GM23248 (cell line): ENCODE data around the gene HEPHL1. TPM values are rescaled to one million over a fixed set of nuclear protein-coding genes. Genes with fewer than 3 reads are reported as not detected.

Experiments used
- DNase-seq: peaks from one replicate; pipeline ENCODE4 v3.0.0-alpha.2; 2015
- H2AFZ ChIP-seq: fragments of 200-600 bp; sonication (generic); 2 replicates; pipeline ENCODE4 v1.6.1; 2016; ENCODE audit warnings: antibody characterized with exemption
- H3F3A ChIP-seq: fragments of 200-600 bp; sonication (generic); 2 replicates; pipeline ENCODE4 v1.6.1; 2016; ENCODE audit warnings: mild to moderate bottlenecking, antibody characterized with exemption, mixed run types; ENCODE audit not compliant: insufficient read depth
- H3K27ac ChIP-seq: fragments of 200-600 bp; sonication (generic); 2 replicates; pipeline ENCODE4 v1.5.1; 2016; ENCODE audit warnings: mild to moderate bottlenecking
- H3K27me3 ChIP-seq: fragments of 200-600 bp; sonication (generic); replicated peaks from 2 replicates; pipeline ENCODE4 v1.6.1; 2016; ENCODE audit warnings: mild to moderate bottlenecking; ENCODE audit not compliant: insufficient read depth
- H3K36me3 ChIP-seq: fragments of 200-600 bp; sonication (generic); 2 replicates; pipeline ENCODE4 v1.6.1; 2016; ENCODE audit warnings: low read depth, mild to moderate bottlenecking
- H3K4me1 ChIP-seq: fragments of 200-600 bp; sonication (generic); 2 replicates; pipeline ENCODE4 v1.6.1; 2016; ENCODE audit warnings: mild to moderate bottlenecking; ENCODE audit not compliant: insufficient read depth
- H3K4me2 ChIP-seq: fragments of 200-600 bp; sonication (generic); one replicate; pipeline ENCODE4 v1.6.1; 2016; ENCODE audit warnings: mild to moderate bottlenecking; ENCODE audit not compliant: unreplicated experiment
- H3K4me3 ChIP-seq: fragments of 200-600 bp; sonication (generic); 2 replicates; pipeline ENCODE4 v1.5.1; 2016; ENCODE audit warnings: mild to moderate bottlenecking
- H3K79me2 ChIP-seq: fragments of 200-600 bp; sonication (generic); 2 replicates; pipeline ENCODE4 v1.6.1; 2016; ENCODE audit warnings: mild to moderate bottlenecking; ENCODE audit not compliant: insufficient read depth
- H3K9ac ChIP-seq: fragments of 200-600 bp; sonication (generic); 2 replicates; pipeline ENCODE4 v1.6.1; 2016; ENCODE audit warnings: mild to moderate bottlenecking
- H3K9me2 ChIP-seq: fragments of 200-600 bp; sonication (generic); 2 replicates; pipeline ENCODE4 v1.6.1; 2016; ENCODE audit warnings: mixed run types, mild to moderate bottlenecking, moderate library complexity; ENCODE audit not compliant: insufficient read depth
- H3K9me3 ChIP-seq: fragments of 200-600 bp; sonication (generic); one replicate; pipeline ENCODE4 v1.6.1; 2017; ENCODE audit warnings: low read depth
- H4K20me1 ChIP-seq: fragments of 200-600 bp; sonication (generic); 2 replicates; pipeline ENCODE4 v1.6.0; 2016; ENCODE audit not compliant: insufficient read depth
- EZH2 ChIP-seq: fragments of 200-600 bp; sonication (generic); IDR thresholded peaks from 2 replicates; pipeline ENCODE4 v1.6.1; 2018; ENCODE audit warnings: antibody characterized with exemption, mild to moderate bottlenecking; ENCODE audit not compliant: insufficient read depth, poor library complexity, severe bottlenecking
- EZH2phosphoT487 ChIP-seq: fragments of 200-600 bp; sonication (generic); IDR thresholded peaks from 2 replicates; pipeline ENCODE4 v1.6.1; 2018; ENCODE audit warnings: antibody characterized with exemption, moderate library complexity, mild to moderate bottlenecking, low read depth; ENCODE audit not compliant: insufficient read depth
- WGBS, 2 experiments: methylation state at CpG; one replicate each; pipeline ENCODE4 v1.1.6; 2015 to 2017; ENCODE audit warnings: low lambda C conversion rate in 2 of 2, low coverage in 1 of 2; ENCODE audit errors: missing lambda C conversion rate in 2 of 2; 5-methylcytosine and 5-hydroxymethylcytosine counted together
- in situ Hi-C: fragments of 300-500 bp; cut with MboI; formaldehyde crosslinking; loops from 2 replicates; pipeline ENCODE4 v1.15.0; 2020
- polyA plus RNA-seq: library from polyadenylated mRNA; unstranded; fragments of >200 nt; fragmentation: Nextera tagmentation; extraction: Ambion mirVana; gene quantifications from 2 replicates; pipeline ENCODE4 v1.2.1, GENCODE V29; 2016
- total RNA-seq: library from RNA; depleted of rRNA; stranded (reverse); fragments of >200 nt; shearing (Covaris generic); gene quantifications from 2 replicates; pipeline ENCODE4 v1.2.3, GENCODE V29; 2014

The HEPHL1 gene
- total and polyA plus RNA-seq, 2 experiments from 2014 or later = not detected

DNA sequence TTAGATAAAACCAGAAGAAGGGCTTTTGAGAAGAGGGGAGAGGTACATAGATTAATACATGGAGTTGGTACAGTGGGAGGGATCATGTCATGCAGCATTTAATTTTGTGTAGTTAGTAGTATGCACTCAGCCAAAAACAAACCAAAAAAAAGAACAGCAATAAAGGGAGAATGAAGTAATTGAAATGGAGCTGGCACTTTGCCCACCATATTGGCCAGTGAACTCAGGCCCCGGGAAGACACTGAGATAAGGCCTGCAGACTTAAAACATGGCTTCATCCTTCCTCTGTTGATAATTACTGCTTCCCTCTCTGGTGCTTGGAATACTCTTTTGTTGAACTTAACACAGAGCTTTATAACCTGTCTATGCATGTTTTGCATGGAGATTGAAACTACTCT lies 110.6 kb downstream of the HEPHL1 start:
- peaks cover 57% of the 10 kb centered on the region for H3F3A ChIP-seq
- H3K79me2 ChIP-seq = peaks cover 60% of the 10 kb centered on the region
- H3K4me1 ChIP-seq = peaks cover 62% of the 10 kb centered on the region
- TF ChIP-seq EZH2phosphoT487 (no peak), EZH2 (no peak)
- peak overlapping the region; percentile 74 for H3K4me2 ChIP-seq
- no peak overlapping the region for H2AFZ ChIP-seq
- H4K20me1 ChIP-seq = no peaks in the 10 kb centered on the region
- H3K27me3 ChIP-seq = no peaks in the 10 kb centered on the region
- peak; percentile 43 for DNase-seq
- H3K27ac ChIP-seq = peak overlapping the region; percentile 96
- WGBS, 2 experiments = 0 to 4% methylated on average over 1 of the region's 1 CpG
- H3K9me3 ChIP-seq = no peaks in the 10 kb centered on the region
- H3K9me2 ChIP-seq = no peaks in the 10 kb centered on the region
- in situ Hi-C loops = no loop called here
- H3K4me3 ChIP-seq = peak overlapping the region; percentile 88
- H3K9ac ChIP-seq = peak overlapping the region; percentile 63; the same call in 1 of the 2 replicates
- H3K36me3 ChIP-seq = no peaks in the 10 kb centered on the region

DNA sequence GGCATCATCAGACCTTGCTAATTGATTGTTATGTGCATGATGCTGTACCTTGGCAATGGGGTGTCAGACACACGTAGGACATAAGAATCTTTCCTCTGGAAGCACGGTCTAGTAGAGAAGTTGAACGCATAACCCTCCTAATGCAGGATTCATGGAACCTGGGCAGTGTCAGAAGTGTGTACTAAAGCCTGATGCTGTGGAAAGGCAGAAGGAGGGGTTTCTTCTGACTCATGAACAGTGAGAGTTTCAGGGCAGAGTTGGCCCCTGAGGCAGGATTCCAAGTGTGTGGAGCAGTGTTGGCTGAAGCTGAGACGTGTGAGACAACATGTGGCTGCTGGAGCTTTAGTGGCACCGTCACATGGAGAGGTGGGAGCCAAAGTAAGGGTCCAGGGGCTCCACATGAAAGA lies 111.0 kb downstream of the HEPHL1 start:
- in situ Hi-C loops = no loop called here

DNA sequence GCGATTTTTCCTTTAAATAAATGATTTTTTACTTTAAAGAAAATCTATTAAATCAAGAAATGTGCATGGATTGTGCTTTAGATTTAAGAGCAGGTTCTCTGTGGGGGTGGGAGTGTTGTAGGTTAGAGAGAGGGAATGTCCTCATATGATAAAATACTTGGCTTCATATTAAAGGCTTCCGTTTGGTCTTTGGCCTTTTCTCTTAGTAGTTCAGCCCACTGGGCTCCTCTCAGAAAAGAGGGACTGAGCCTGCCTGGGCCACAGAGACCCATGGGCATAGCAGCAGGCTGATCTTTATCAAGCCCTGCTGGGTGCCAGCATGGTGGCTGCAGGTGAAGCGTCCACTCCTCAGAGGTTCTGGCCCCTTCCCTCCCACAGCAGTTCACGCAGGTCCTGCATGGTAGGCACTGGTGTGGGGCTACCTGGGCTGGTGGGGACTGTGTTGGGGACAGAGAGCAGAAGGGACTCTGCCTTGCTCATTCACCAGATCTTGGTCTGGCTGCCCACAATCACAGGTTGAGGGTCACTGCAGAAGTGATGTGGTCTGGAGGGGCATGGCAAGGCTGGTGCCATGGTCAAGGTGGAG lies 111.8 kb downstream of the HEPHL1 start:
- DNase-seq = no peak
- Histone ChIP-seq H3K4me1 (peaks cover 65% of the 10 kb centered on the region), H3K9me2 (no peaks in the 10 kb centered on the region), H3K4me3 (no peak overlapping the region), H3F3A (peaks cover 61% of the 10 kb centered on the region), H3K9ac (peak overlapping the region; percentile 51; the same call in 1 of the 2 replicates), H3K9me3 (no peaks in the 10 kb centered on the region), H3K27me3 (no peaks in the 10 kb centered on the region), H4K20me1 (no peaks in the 10 kb centered on the region), H3K79me2 (peaks cover 62% of the 10 kb centered on the region), H2AFZ (no peak overlapping the region), H3K27ac (peak overlapping the region; percentile 96), H3K4me2 (peak overlapping the region; percentile 74), H3K36me3 (no peaks in the 10 kb centered on the region)
- in situ Hi-C loops = no loop called here
- TF ChIP-seq EZH2phosphoT487 = no peak
- no peak for TF ChIP-seq EZH2
- 89 to 96% methylated on average over 4 of the region's 4 CpGs for WGBS, 2 experiments

More for the DNA sequence above, 111.0 kb downstream of the HEPHL1 start:
- Histone ChIP-seq H3K9ac (peak overlapping the region; percentile 63), H3K36me3 (no peaks in the 10 kb centered on the region), H3K9me2 (no peaks in the 10 kb centered on the region), H3K4me2 (peak overlapping the region; percentile 74), H3K4me1 (peaks cover 66% of the 10 kb centered on the region), H4K20me1 (no peaks in the 10 kb centered on the region), H2AFZ (no peak overlapping the region), H3K27ac (peak overlapping the region; percentile 96), H3F3A (peaks cover 61% of the 10 kb centered on the region), H3K9me3 (no peaks in the 10 kb centered on the region), H3K27me3 (no peaks in the 10 kb centered on the region), H3K4me3 (peak overlapping the region; percentile 88), H3K79me2 (peaks cover 63% of the 10 kb centered on the region)
- no peak for TF ChIP-seq EZH2phosphoT487
- no peak for TF ChIP-seq EZH2
- 14% methylated on average over 5 of the region's 5 CpGs for WGBS, 2 experiments
- peak; percentile 94 for DNase-seq

DNA sequence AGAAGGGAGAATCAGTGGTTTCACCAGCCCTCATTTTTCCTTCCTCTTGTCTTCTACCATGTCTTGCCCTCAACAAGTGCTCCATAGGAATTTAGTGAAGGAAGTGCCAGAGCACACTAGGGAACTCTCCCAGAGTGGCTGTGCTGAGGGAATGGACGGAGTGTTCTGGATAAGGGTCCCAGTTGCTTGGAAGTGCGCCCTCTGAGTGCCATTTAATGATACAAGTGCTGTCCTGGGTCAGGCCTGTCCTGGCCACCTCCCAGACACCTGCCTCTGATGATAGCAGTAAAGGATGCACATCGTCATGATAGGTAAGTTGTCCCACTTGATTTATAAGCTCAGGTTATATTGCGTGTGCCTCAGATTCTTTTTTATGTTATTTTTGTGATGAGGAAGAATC lies 112.6 kb downstream of the HEPHL1 start:
- no peaks in the 10 kb centered on the region for H4K20me1 ChIP-seq
- no peaks in the 10 kb centered on the region for H3K27me3 ChIP-seq
- H3K9me3 ChIP-seq = no peaks in the 10 kb centered on the region
- in situ Hi-C loops = no loop called here
- TF ChIP-seq EZH2 = no peak
- no peak for TF ChIP-seq EZH2phosphoT487
- no peak overlapping the region for H2AFZ ChIP-seq
- H3F3A ChIP-seq = peaks cover 63% of the 10 kb centered on the region
- no peak overlapping the region for H3K4me2 ChIP-seq
- DNase-seq = no peak
- H3K4me1 ChIP-seq = peaks cover 62% of the 10 kb centered on the region
- no peaks in the 10 kb centered on the region for H3K9me2 ChIP-seq
- no peak overlapping the region for H3K27ac ChIP-seq
- no peak overlapping the region for H3K9ac ChIP-seq
- H3K4me3 ChIP-seq = no peak overlapping the region
- peaks cover 67% of the 10 kb centered on the region for H3K79me2 ChIP-seq
- H3K36me3 ChIP-seq = no peaks in the 10 kb centered on the region
- WGBS, 2 experiments = 92 to 96% methylated on average over 4 of the region's 4 CpGs
